ENCODE measurements around the gene CEMP1.

DNA sequence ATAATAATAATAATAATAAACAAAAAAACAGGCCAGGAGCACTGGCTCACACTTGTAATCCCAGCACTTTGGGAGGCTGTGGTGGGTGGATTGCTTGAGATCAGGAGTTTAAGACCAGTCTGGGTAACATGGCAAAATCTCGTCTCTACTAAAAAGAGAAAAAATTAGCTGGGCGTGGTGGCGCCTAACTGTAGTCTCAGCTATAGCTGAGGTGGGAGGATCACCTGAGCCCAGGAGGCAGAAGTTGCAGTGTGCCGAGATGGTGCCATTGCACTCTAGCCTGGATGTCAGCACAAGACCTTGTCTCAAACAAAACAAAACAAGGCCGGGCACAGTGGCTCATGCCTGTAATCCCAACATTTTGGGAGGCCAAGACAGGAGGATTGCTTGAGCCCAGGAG, 36.2 kb downstream of the CEMP1 start:
- TF ChIP-seq, protein P1, sequence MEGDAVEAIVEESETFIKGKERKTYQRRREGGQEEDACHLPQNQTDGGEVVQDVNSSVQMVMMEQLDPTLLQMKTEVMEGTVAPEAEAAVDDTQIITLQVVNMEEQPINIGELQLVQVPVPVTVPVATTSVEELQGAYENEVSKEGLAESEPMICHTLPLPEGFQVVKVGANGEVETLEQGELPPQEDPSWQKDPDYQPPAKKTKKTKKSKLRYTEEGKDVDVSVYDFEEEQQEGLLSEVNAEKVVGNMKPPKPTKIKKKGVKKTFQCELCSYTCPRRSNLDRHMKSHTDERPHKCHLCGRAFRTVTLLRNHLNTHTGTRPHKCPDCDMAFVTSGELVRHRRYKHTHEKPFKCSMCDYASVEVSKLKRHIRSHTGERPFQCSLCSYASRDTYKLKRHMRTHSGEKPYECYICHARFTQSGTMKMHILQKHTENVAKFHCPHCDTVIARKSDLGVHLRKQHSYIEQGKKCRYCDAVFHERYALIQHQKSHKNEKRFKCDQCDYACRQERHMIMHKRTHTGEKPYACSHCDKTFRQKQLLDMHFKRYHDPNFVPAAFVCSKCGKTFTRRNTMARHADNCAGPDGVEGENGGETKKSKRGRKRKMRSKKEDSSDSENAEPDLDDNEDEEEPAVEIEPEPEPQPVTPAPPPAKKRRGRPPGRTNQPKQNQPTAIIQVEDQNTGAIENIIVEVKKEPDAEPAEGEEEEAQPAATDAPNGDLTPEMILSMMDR (IDR thresholded peaks at IDR 0.05) = no peak
- TF ChIP-seq POLR2AphosphoS5 (IDR thresholded peaks at IDR 0.05) = no peak

All from prostate gland (tissue), 2 donors.